ENCODE measurements around the gene SUPT4H1.
A peak's percentile ranks its signal among the peaks of the same experiment; 100 is the strongest.

The SUPT4H1 gene

DNA sequence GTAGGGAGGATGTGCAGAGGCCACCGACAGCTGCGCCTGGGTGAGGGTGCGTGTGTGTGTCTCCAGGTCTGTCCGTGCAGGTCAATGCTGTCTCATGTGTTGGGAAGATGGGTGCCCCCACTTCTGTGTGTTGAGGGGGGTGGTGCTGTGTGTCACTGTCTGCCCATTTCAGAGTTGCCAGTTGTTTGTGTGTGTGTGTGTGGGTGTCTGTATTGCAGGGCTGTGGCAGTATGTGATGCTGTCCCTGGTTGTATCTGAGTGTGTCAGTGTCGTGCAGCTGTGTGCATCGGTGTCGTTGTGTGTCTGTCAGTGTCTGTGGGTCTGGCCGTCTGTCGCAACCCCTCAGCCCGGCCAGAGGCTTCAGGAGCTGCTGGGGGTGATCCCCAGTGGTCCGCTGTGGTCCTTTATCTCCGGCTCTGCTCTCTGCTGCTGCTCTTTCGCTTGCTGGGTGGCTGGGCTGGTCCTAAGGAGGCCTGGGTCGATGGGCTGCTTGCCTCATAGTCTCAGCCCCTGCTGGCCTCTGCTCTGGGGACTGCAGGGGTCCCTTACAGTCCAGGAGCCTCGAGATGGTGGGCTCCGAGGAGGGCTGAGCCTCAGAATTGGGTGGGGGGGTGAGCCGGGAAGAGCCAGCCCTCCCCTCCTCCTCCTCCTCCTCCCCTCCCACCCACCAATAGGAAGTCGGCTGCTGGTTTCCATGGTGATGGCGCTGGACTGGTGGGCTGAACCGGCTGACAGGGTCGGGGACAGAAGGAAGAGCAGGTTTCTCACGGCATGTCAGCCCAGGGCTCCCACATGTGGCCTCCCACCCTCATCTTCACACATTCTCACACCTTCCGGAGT, 23.6 kb downstream of the SUPT4H1 start, which contains the start of gene TSPOAP1:
Gene TSPOAP1, minus strand, starts transcription at position 601 of the 840 bp plus-strand sequence. CDS start 875 bp downstream, outside the sequence.
- no peak for DNase-seq

DNA sequence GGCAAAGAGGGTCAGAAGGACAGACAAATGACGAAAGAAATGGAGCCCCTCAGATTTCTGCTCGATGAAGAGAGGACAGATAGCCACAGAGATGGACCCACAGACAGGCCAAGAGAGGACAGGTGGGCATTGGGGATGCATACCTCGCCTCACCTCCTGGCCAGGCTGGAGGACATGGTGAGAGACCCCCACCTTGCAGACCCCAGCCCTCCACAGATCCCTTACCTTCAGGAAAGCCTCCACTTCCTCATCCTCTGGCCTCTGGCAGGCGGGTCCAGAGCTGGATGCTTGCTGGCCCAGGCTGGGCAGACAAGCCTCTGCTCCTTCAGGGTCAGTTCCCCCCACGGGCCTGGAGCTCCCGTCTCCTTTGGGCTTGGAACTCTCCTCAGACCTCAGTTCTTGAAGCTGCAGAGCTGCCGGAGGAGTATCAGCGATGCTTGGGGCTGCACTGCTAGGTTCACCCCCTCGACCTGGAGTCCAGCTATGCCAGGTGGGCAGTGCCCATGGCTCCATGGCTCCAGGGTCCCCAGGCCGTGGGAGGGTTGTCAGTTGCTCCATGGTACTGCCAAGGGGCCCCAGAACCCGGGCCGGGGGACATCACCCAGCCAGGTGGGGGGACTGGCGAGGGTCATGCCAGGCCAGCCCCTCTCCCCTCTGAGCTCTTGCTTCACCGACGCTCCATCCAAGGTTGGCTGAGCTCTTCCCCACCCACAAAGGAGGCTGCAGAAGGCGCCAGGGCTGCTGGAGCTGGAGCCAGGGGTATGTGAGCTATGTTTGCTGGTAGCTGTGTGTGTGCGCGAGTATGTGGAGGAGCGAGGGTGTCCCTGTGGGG, 24.4 kb downstream of the SUPT4H1 start:
- no peak for DNase-seq

- no peak for DNase-seq
Observed at GRCh38 chr17:58326609-58327362, 25.2 kb downstream of the SUPT4H1 start.

GRCh38 chr17:58325976-58326468, 26.0 kb downstream of the SUPT4H1 start:
- DNase-seq: no peak

- no peak for DNase-seq
Observed at GRCh38 chr17:58325289-58325726, 26.7 kb downstream of the SUPT4H1 start.

- no peak for DNase-seq
Observed at GRCh38 chr17:58324409-58325288, 27.4 kb downstream of the SUPT4H1 start.

DNA sequence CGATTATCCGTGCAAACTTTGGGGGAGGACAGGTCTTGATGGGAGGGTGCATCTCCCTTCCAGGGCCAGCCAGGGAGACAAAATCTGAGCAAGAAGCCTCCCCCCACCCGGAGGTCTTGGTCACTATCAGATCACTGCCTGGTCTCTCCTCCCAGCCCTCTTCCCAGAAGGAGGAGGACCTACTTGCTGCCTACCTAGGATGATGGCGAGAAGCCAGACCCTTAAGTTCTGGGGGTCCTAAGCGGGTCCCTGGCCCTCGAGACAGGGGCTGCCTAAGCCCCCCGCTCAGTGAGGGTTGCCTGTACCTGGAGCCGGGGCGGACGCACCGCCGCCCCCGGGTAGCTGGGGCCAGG, 28.0 kb downstream of the SUPT4H1 start:
- no peak for DNase-seq

- DNase-seq: no peak
Observed at GRCh38 chr17:58323366-58324055, 28.5 kb downstream of the SUPT4H1 start.

DNA sequence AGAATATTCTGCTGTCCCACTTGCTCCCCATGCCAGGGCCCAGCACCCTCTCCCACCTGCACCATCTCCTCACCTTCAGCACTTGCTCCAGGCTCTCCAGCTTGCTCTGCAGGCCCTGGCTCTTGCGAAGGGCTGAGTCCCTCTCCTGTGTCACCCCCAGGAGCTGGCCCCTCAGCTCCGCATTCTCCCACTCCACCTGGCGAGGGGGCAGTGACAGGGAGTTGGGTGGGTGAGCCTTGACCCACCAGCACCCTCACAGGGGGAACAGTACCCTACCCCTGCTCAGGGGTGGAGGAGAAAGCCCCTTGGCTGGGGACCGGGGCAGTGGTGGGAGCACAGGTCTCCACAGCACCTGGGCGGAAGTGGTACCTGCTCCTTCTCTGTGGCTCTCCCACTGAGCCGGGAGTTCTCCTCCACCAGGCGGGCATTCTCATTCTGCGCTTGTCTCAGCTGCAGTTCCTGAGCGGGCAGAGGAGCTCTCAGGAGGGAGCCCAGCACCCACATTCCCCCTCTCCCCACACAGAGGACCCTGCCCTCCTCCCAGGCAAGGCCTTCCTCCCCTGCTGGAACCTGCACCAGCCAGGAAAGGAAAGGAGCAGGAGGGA, 29.3 kb downstream of the SUPT4H1 start:
- no peak for DNase-seq

GRCh38 chr17:58321571-58322525, 30.2 kb downstream of the SUPT4H1 start:
- no peak for DNase-seq

DNA sequence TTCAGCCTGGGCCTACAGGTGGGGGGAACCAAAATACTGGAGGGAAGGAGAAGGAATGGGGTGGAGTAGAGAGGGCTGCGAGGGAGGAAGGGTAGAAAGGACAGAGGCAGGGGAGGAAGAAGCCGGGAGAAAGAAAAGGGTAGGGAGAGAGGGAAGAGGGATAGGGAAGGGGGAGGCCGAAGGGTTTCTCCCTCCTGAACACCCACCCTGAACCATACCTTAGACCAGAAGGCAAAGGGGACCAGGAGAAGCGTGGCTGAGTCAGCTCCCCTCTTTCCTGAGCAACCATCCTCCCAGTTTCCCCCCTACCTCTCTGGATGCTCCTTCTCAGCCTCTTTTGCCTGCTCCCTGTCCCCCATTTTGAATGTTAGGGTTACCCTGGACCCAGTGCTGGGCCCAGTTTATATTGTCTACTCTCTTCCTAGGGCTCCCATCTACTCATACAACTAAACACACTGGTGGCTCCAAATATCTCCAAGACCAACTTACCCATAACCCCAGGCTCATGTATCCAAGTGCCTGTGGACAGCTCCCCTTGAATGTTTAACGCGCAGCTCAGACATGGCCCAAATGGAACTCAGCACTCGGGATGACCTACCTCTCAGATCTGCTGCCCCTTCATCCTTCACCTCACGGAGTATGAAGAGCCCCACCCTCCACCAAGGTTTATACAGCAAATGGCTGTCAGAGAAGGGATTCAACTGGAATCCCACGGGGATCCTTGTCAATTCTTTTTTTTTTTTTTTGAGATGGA, 31.3 kb downstream of the SUPT4H1 start:
- no peak for DNase-seq

- no peak for DNase-seq
Observed at GRCh38 chr17:58320163-58320558, 31.8 kb downstream of the SUPT4H1 start.

DNA sequence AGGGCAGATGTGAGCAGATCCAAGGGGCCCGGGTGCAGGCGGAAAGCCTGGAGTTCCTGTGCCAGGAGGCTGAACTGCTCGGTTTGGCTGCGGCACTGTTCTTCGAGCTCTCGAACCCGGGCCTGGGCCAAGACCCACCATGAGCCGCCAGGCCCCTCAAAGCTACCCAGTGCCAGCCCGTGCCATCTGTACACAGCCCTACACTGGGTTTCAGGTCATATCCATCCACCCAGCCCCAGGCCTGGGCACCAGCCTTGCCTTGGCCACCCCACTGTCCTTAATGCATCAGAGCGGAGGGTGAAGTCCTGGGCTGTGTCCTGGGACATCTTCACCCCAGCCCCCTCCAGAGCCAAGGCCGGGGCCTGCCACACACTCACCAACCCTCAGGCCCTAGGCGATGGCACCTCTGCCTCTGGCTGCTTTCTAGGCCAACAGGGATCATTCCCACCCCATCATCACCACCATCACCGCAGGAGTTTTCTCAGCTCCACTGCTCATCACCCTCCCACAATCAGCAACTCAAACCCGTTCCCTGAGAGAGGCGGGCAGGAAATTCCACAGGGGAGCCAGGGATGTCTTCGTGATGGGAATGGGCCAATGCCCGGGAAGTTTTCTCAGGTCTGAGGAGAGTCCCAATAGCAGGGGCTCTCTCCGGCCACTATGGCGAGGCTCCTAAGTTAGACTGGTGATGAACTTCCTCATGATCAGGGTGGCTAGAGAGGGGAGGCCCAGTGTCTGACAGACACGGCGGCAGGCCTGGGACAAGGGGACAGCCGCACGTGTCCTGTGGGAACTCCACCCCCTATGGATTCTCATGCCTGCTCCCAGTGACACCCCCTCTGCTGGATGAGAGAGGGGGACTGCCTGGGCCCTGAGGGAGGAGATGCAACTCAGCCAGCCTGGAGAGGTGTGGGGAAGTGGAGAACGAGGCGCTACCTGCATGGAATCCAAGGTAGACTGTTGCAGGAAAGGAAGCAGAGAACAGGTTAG, 32.5 kb downstream of the SUPT4H1 start:
- DNase-seq: no peak

DNA sequence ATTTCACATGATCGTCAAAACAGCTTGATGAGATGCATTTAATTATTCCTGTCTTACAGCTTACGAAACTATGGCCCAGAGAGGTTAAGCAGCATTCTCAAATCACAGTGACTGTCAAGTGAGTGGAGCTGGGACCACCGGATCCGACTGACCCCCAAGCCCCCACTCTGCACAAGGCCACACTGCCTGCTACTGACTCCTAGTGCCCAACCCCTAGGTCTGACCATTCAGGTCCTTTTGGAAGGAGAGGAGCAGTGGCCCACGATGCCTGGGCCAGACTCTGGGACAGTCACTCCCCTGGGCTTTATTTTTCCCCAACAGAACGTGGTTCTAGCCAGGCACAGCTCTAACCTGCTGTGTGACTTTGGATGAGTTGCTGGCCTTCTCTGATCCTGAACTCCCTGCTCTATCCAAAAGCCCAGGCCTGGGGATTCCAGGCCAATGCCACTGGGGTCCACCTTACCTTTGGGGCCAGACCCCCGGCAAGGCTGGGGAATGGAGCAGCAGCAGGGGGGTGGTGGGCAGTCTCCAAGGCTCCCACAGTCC, 33.3 kb downstream of the SUPT4H1 start:
- no peak for DNase-seq

DNA sequence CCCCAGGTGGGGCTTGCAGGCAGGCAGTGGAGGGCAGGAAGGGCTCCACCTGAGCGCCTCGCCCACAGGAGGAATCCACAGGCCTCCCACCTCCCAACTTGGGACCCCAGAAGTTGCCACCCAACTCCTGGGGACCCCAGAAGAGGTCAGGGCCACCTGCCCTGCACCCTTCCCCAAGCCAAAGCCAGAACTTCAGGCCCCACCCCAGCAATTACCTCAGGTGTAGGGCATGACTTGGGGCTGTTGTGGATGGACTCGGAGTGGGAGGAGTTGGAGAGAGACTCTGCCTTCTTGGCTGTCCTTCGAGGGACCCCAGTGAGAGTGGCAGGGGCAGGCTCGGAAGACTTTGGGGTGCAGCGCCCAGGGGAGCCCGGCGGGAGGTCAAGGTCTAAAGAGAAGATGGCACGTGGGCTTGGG, 33.9 kb downstream of the SUPT4H1 start:
- DNase-seq: no peak

GRCh38 chr17:58317421-58318064, 34.5 kb downstream of the SUPT4H1 start:
- DNase-seq: peak; percentile 71
